ENCODE measurements around the gene SMG7.

The SMG7 gene

GRCh38 chr1:183470147-183470960 is 1.9 kb upstream of the SMG7 start:
- DNase-seq (ENCODE audit: insufficient read length, low spot score) (peak; percentile 70), FAIRE-seq (no peak)

GRCh38 chr1:183470961-183471742 is 1.1 kb upstream of the SMG7 start:
- FAIRE-seq (no peak), DNase-seq (ENCODE audit: insufficient read length, low spot score) (peak; percentile 48)

GRCh38 chr1:183471743-183472487 is 384 bp upstream of the SMG7 start:
- DNase-seq (ENCODE audit: insufficient read length, low spot score): peak; percentile 89
- FAIRE-seq: peak; percentile 42

DNA sequence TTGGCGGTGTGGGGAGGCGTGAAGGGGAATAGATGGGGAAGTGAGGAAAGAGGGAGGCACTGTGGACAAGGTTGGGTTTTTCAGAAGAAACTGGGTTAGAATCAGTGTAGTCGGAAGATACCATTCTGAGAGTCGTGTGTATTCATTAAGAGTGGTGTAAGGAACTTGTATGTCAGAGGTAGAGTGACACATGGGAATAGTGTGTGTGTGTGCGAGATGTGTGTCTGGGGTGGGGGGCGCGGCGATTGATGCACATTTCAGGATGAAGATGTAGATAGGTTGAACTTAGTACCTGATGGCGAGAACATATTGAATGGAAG is 878 bp downstream of the SMG7 start:
- DNase-seq (ENCODE audit: insufficient read length, low spot score) (no peak), FAIRE-seq (no peak)

- no peak for FAIRE-seq
- DNase-seq (ENCODE audit: insufficient read length, low spot score): no peak
These were observed 3.8 kb downstream of the SMG7 start for GRCh38 chr1:183476081-183476480.

- DNase-seq (ENCODE audit: insufficient read length, low spot score): no peak
- FAIRE-seq: no peak
These were observed 5.9 kb downstream of the SMG7 start for GRCh38 chr1:183477986-183478781.

DNA sequence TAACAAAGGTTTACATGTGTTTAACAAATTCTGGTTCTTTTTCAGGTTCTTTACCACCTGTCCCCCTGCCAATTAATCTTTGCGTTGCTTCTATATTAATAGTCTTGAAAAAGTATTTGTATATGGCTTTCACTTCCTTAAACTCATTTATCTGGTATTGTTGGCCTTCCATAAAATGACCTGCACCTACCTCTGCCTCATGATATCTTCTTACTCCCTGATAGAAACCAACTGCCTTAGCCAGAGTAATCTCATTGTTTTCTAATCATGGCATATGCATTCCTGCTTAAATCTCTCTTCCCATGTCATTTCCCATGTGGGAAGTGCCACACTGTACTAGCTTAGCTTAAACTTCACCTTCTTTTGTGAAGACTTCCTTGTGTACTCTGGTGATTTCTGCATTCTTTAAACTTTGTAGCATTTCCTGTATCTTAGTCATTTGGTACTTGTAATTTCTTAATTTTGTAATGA is 8.7 kb downstream of the SMG7 start:
- no peak for FAIRE-seq
- DNase-seq (ENCODE audit: insufficient read length, low spot score): no peak

DNA sequence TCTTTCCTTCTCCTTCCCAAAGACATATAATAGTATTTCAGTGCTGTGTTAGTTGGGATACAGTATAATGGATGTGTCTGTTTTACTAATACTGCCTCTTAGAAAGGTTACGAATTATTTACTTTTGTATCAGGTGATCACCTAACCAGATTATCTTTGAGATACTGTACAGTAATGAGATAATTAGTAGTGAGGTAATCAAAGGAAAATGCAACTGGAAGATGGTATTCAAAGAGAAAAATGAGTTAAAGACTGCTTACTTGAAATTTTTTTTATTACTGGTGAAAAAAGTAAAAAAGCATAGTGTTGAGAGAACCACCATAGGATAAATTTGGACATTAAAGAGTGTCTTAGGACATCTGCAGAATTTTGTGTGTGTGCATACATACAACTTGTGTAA is 10.9 kb downstream of the SMG7 start:
- DNase-seq (ENCODE audit: insufficient read length, low spot score): no peak
- FAIRE-seq: no peak

- FAIRE-seq (no peak), DNase-seq (ENCODE audit: insufficient read length, low spot score) (no peak)
These were observed 12.0 kb downstream of the SMG7 start for GRCh38 chr1:183484254-183484653.

DNA sequence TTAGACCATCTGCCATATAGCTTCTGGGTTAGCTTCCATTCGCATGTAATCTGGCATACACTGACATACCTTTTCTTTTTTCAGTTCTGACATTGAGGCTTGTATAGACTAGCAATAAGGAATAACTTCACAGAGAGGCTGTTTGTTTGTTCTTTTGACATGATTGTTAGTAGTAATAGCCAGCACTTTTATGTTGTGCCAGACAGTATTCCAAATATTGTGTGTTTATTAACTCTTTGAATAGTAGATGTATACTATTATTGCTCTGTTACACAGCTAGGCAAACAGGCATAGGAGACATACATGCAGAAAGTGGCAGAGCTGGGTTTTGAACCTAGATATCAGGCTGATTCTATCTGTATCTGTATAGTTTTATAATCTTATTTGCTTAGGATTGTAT is 12.6 kb downstream of the SMG7 start:
- FAIRE-seq (no peak), DNase-seq (ENCODE audit: insufficient read length, low spot score) (no peak)

DNA sequence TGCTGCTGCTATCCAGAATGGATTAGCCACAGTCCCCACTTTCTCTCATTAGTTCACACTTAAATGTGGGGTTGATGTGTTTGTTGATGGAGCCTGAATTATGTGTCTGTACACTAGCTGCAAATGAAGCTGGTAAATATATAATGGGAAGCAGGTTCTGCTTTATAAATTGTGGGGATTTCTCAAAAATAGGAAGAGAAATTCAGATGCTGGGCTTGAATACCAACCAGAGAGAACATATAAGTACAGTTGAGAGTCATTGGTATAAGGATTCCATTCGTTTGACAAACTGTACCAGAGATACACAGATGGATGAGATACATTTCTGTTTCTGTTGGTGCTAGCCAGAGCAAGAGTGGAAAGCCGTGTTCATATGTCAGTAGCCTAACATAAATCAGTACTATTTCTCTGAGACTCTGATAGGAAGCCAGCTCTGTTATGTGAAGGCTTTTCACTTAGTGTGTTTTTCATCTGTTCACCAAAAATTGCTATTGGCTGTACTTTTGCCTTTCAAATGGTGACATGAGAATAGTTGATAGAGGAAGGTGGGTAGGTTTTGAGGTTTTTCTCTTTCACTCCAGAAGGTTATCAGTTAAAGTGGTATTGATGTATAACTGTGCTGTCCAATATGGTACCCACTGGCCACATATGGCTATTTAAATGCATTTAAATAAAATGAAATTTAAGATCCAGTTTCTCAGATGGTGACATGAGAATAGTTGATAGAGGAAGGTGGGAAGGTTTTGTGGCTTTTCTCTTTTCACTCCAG is 15.6 kb downstream of the SMG7 start:
- FAIRE-seq: no peak
- DNase-seq (ENCODE audit: insufficient read length, low spot score): no peak

DNA sequence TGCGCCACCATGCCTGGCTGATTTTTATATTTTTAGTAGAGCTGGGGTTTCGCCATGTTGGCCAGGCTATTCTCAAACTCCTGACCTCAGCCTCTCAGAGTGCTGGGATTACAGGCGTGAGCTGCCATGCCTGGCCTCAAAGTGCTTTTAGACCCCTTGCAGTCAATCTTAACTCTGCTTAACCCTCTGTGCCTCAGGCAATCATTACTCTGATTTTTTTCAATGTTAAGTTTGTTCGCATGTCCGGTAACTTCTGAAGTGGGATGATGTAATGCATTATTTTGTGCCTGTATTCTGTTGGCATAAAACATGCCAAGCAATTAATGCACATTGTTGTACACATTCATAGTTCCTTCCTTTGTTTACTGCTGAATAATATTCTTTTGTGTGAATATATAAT is 18.6 kb downstream of the SMG7 start:
- DNase-seq (ENCODE audit: insufficient read length, low spot score): no peak
- FAIRE-seq: no peak

GRCh38 chr1:183493540-183494245 is 21.4 kb downstream of the SMG7 start:
- FAIRE-seq: no peak

DNA sequence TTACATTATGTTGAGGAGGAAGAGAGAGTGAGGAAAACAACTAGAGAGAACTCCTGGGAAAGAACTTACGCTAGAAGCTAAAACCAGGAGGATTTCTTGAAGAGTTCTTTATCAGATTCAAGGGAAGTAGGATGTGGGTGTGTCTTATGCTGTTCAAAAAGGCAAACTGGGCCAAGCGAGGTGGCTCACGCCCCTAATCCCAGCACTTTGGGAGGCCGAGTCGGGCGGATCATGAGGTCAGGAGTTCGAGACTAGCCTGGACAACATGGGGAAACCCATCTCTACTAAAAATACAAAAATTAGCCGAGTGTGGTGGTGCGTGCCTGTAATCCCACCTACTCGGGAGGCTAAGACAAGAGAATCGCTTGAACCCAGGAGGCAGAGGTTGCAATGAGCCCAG is 23.1 kb downstream of the SMG7 start:
- FAIRE-seq (no peak), DNase-seq (ENCODE audit: insufficient read length, low spot score) (no peak)

More at GRCh38 chr1:183493540-183494245, 21.4 kb downstream of the SMG7 start:
- no peak for DNase-seq (ENCODE audit: insufficient read length, low spot score)

DNA sequence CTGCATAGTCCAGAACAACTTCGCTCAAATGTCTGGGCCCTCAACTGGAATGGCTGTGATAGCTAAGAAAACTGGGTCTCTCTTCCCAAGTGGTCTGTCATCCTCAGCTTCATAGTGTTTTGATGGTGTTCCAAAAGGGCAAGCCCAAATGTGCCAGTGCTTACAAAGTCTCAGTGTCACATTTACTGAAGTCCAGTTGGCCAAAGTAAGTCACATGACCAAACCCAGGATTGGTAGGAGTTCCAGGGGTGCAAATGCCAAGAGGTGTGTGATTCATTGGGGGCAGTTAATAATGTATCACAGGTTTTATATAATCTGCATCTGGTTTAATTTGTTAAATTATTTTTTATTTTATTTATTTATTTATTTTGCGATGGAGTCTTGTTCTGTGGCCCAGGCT is 24.9 kb downstream of the SMG7 start:
- FAIRE-seq (no peak), DNase-seq (ENCODE audit: insufficient read length, low spot score) (no peak)

DNA sequence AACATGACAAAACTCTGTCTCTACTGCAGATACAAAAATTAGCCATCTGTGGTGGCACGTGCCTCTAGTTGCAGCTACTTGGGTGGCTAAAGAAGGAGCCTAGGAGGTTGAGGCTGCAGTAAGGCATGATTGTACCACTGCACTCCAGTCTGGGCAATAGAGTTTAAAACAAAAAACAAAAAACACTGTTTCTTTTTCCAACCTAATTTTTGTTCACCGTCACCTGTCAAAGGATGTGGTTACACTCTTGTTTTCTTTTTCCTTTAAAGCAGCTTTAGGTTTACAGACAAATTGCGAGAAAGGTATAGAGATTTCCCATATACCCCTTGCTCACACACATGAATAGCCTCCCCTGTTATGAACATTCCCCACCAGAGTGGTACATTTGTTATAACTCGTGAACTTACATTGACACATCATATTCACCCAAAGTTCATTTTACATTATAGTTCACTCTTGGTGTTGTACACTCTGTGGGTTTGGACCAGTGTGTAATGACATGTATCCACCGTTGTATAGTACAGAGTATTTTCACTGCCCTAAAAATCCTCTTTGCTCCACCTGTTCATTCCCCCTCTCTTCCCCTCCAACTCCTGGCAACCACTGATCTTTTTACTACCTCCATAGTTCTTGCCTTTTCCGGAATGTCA is 26.2 kb downstream of the SMG7 start:
- FAIRE-seq (no peak), DNase-seq (ENCODE audit: insufficient read length, low spot score) (no peak)

DNA sequence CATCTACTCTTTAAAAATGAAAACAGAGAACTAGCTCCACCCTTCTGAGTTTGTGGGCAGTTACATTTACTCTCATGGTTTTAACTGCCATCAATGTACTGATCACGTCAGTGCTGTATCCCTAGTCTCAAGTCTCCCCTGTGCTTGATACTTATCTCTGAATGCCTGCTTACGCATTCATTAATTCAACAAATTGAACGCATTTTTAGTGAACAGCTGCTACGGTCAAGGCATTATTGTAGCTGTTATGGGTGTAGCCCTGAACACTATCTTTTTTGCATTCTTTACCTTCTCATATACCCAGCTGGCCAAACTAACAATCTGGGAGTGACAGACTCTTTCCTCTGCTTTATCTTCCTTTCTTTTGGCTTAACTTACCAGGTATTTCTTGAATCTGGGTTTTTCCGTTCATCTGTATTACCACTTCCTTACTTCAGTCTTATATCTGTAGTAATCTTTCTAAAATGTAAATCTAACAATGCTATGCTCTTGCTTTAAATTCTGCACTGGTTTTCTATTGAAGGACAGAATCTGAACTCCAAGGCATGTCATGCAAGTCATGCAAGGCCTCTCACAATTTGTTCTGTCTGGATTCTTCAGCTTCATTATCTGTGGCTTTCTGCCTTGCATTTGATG is 33.3 kb downstream of the SMG7 start:
- DNase-seq (ENCODE audit: insufficient read length, low spot score): no peak
- no peak for FAIRE-seq

GRCh38 chr1:183506561-183506960 is 34.3 kb downstream of the SMG7 start:
- DNase-seq (ENCODE audit: insufficient read length, low spot score) (no peak), FAIRE-seq (no peak)

Measured in HTR-8/SVneo (cell line).